OCI-LY1 (cell line): Measurements from ENCODE around the gene SETD1A.

ENCODE experiments used
- H2AFZ ChIP-seq: fragments of 200-600 bp; sonication (generic), shearing (Covaris generic); 2 replicates; pipeline ENCODE4 v1.6.0; 2014; ENCODE audit warnings: antibody characterized with exemption, mild to moderate bottlenecking, low read length
- H3F3A ChIP-seq: fragments of 200-600 bp; sonication (generic), shearing (Covaris generic); 2 replicates; pipeline ENCODE4 v1.6.0; 2014; ENCODE audit warnings: mild to moderate bottlenecking, antibody characterized with exemption, low read length, moderate library complexity; ENCODE audit not compliant: insufficient read depth
- H3K27ac ChIP-seq: fragments of 200-600 bp; sonication (generic); 2 replicates; pipeline ENCODE4 v1.5.1; 2014; ENCODE audit warnings: low read length, mixed run types, mild to moderate bottlenecking, low read depth; ENCODE audit not compliant: poor library complexity, severe bottlenecking
- H3K27me3 ChIP-seq: fragments of 200-600 bp; sonication (generic); 2 replicates; pipeline ENCODE4 v1.6.0; 2014; ENCODE audit warnings: antibody characterized with exemption, mild to moderate bottlenecking, low read length, moderate library complexity; ENCODE audit not compliant: insufficient read depth
- H3K36me3 ChIP-seq: fragments of 200-600 bp; sonication (generic); 2 replicates; pipeline ENCODE4 v1.6.1; 2014; ENCODE audit warnings: mild to moderate bottlenecking, antibody characterized with exemption, low read length, moderate library complexity, mixed read lengths; ENCODE audit not compliant: insufficient read depth
- H3K4me1 ChIP-seq: fragments of 200-600 bp; sonication (generic); 2 replicates; pipeline ENCODE4 v1.5.1; 2014; ENCODE audit warnings: mild to moderate bottlenecking, low read length, moderate library complexity; ENCODE audit not compliant: insufficient read depth, severe bottlenecking
- H3K4me2 ChIP-seq: fragments of 200-600 bp; sonication (generic), shearing (Covaris generic); 2 replicates; pipeline ENCODE4 v1.6.1; 2014; ENCODE audit warnings: low read length
- H3K4me3 ChIP-seq: fragments of 200-600 bp; sonication (generic); 2 replicates; pipeline ENCODE4 v1.5.1; 2014; ENCODE audit warnings: low read length, low read depth, mild to moderate bottlenecking, mixed read lengths; ENCODE audit not compliant: poor library complexity, severe bottlenecking
- H3K79me2 ChIP-seq: fragments of 200-600 bp; shearing (Covaris generic); 2 replicates; pipeline ENCODE4 v1.6.1; 2016; ENCODE audit warnings: mixed run types, low read length, mixed read lengths; ENCODE audit not compliant: insufficient read depth
- H3K9ac ChIP-seq: fragments of 200-600 bp; sonication (generic), shearing (Covaris generic); 2 replicates; pipeline ENCODE4 v1.6.1; 2014; ENCODE audit warnings: mild to moderate bottlenecking, low read length, mixed read lengths
- H3K9me2 ChIP-seq: fragments of 200-600 bp; sonication (generic), shearing (Covaris generic); 2 replicates; pipeline ENCODE4 v1.6.1; 2014; ENCODE audit warnings: low read depth, mild to moderate bottlenecking, low read length, mixed read lengths
- H3K9me3 ChIP-seq: fragments of 200-600 bp; shearing (Covaris generic); 2 replicates; pipeline ENCODE4 v1.6.1; 2014; ENCODE audit warnings: low read length, mixed read lengths
- H4K20me1 ChIP-seq: fragments of 200-600 bp; sonication (generic), shearing (Covaris generic); 2 replicates; pipeline ENCODE4 v1.6.0; 2016; ENCODE audit warnings: mild to moderate bottlenecking, low read length; ENCODE audit not compliant: insufficient read depth
- EZH2 ChIP-seq: fragments of 200-600 bp; sonication (generic), shearing (Covaris generic); IDR thresholded peaks from 2 replicates; pipeline ENCODE4 v1.8.0; 2017; ENCODE audit warnings: borderline replicate concordance, mixed run types, mild to moderate bottlenecking, antibody characterized with exemption, low read length, moderate library complexity, mixed read lengths
- TF ChIP-seq, protein P1 (sequence below): fragments of 200-600 bp; sonication (generic), shearing (Covaris generic); IDR thresholded peaks from 2 replicates; pipeline ENCODE4 v1.5.1; 2017; ENCODE audit warnings: mild to moderate bottlenecking, antibody characterized with exemption, low read length, moderate library complexity, mixed read lengths

The SETD1A gene

DNA sequence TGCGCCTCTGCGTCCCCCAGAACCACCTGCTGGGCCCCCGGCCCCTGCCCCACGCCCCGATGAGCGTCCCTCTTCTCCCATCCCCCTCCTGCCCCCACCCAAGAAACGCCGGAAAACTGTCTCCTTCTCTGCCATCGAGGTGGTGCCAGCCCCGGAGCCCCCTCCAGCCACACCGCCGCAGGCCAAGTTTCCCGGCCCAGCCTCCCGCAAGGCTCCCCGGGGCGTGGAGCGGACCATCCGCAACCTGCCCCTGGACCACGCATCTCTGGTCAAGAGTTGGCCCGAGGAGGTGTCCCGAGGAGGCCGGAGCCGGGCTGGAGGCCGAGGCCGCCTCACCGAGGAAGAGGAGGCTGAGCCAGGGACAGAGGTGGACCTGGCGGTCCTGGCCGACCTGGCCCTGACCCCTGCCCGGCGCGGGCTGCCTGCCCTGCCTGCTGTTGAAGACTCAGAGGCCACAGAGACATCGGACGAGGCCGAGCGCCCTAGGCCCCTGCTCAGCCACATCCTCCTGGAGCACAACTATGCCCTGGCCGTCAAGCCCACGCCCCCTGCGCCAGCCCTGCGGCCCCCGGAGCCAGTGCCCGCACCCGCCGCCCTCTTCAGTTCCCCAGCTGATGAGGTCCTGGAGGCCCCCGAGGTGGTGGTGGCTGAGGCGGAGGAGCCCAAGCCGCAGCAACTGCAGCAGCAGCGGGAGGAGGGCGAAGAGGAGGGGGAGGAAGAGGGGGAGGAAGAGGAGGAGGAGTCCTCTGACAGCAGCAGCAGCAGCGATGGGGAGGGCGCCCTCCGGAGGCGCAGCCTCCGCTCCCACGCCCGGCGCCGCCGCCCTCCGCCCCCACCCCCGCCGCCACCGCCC is 21.8 kb downstream of the SETD1A start:
- no peaks in the 10 kb centered on the region for H3F3A ChIP-seq
- no peak for TF ChIP-seq EZH2
- TF ChIP-seq, protein P1, sequence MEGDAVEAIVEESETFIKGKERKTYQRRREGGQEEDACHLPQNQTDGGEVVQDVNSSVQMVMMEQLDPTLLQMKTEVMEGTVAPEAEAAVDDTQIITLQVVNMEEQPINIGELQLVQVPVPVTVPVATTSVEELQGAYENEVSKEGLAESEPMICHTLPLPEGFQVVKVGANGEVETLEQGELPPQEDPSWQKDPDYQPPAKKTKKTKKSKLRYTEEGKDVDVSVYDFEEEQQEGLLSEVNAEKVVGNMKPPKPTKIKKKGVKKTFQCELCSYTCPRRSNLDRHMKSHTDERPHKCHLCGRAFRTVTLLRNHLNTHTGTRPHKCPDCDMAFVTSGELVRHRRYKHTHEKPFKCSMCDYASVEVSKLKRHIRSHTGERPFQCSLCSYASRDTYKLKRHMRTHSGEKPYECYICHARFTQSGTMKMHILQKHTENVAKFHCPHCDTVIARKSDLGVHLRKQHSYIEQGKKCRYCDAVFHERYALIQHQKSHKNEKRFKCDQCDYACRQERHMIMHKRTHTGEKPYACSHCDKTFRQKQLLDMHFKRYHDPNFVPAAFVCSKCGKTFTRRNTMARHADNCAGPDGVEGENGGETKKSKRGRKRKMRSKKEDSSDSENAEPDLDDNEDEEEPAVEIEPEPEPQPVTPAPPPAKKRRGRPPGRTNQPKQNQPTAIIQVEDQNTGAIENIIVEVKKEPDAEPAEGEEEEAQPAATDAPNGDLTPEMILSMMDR, result no peak
- no peaks in the 10 kb centered on the region for H3K9me3 ChIP-seq
- H3K4me1 ChIP-seq, result no peaks in the 10 kb centered on the region
- no peaks in the 10 kb centered on the region for H3K9me2 ChIP-seq
- no peaks in the 10 kb centered on the region for H3K27me3 ChIP-seq
- H4K20me1 ChIP-seq, result no peaks in the 10 kb centered on the region
- no peak overlapping the region for H3K9ac ChIP-seq
- no peaks in the 10 kb centered on the region for H3K79me2 ChIP-seq
- no peak overlapping the region for H3K4me3 ChIP-seq
- H3K4me2 ChIP-seq, result no peak overlapping the region
- no peak overlapping the region for H3K27ac ChIP-seq
- no peak overlapping the region for H2AFZ ChIP-seq
- H3K36me3 ChIP-seq, result peaks cover 87% of the 10 kb centered on the region

DNA sequence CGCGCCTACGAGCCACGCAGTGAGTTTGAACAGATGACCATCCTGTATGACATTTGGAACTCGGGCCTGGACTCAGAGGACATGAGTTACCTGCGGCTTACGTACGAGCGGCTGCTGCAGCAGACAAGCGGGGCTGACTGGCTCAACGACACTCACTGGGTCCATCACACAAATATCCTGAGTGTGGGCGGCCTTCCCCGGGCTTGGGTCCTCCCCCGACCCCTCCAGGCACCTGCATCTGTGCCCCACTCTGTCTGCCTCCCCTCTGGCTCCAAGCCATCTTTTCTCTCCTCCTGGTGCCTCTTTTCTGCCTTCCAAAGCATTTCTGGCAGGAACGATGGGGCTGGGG is 22.4 kb downstream of the SETD1A start:
- Histone ChIP-seq H3K9me3 (no peaks in the 10 kb centered on the region), H3K79me2 (no peaks in the 10 kb centered on the region), H3K36me3 (peaks cover 83% of the 10 kb centered on the region), H2AFZ (no peak overlapping the region), H3F3A (no peaks in the 10 kb centered on the region), H3K4me1 (peaks cover 1% of the 10 kb centered on the region), H3K4me2 (no peak overlapping the region), H3K9ac (no peak overlapping the region), H4K20me1 (no peaks in the 10 kb centered on the region), H3K9me2 (no peaks in the 10 kb centered on the region), H3K4me3 (no peak overlapping the region), H3K27ac (no peak overlapping the region), H3K27me3 (no peaks in the 10 kb centered on the region)
- no peak for TF ChIP-seq EZH2
- TF ChIP-seq, protein P1, result no peak

DNA sequence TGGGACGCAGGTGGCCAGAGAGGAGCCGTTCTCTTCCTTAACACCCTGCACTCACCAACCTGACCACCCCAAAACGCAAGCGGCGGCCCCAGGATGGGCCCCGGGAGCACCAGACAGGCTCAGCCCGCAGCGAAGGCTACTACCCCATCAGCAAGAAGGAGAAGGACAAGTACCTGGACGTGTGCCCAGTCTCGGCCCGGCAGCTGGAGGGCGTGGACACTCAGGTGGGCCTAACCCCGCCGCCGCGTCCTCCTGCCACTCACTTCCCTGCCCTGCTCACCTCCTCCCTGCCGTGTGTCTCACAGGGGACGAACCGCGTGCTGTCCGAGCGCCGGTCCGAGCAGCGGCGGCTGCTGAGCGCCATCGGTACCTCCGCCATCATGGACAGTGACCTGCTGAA is 22.9 kb downstream of the SETD1A start:
- Histone ChIP-seq H3K4me3 (no peak overlapping the region), H3F3A (no peaks in the 10 kb centered on the region), H3K9ac (no peak overlapping the region), H3K36me3 (peaks cover 80% of the 10 kb centered on the region), H3K9me3 (no peaks in the 10 kb centered on the region), H4K20me1 (no peaks in the 10 kb centered on the region), H3K4me1 (peaks cover 5% of the 10 kb centered on the region), H3K9me2 (no peaks in the 10 kb centered on the region), H3K79me2 (no peaks in the 10 kb centered on the region), H2AFZ (no peak overlapping the region), H3K4me2 (no peak overlapping the region), H3K27ac (no peak overlapping the region), H3K27me3 (no peaks in the 10 kb centered on the region)
- TF ChIP-seq, protein P1, result no peak
- TF ChIP-seq EZH2, result no peak
